ENCODE data around the gene MOCS1. TPM values are rescaled to one million over a fixed set of nuclear protein-coding genes. Genes with fewer than 3 reads are reported as not detected.

MOCS1 gene
- total and polyA plus RNA-seq, 2 experiments from 2014 or later, result 12.4 to 18.9 TPM

- Histone ChIP-seq H3K27ac (no peak overlapping the region), H3K36me3 (no peaks in the 10 kb centered on the region), H3K4me3 (no peak overlapping the region), H3K27me3 (no peaks in the 10 kb centered on the region), H3K4me1 (ENCODE audit: low read depth) (no peaks in the 10 kb centered on the region), H3K9me3 (ENCODE audit: low read depth) (no peaks in the 10 kb centered on the region)
- no peak for TF ChIP-seq CTCF (IDR thresholded peaks at IDR 0.05; ENCODE audit: low read depth, low read length)
- no peak for DNase-seq (ENCODE audit: low read depth in 1 of 2, low spot score in 1 of 2)
Measured at GRCh38 chr6:39903656-39904055, 30.6 kb downstream of the MOCS1 start.

GRCh38 chr6:39902786-39903465 is 31.3 kb downstream of the MOCS1 start:
- TF ChIP-seq CTCF (IDR thresholded peaks at IDR 0.05; ENCODE audit: low read depth, low read length), result no peak
- Histone ChIP-seq H3K4me3 (no peak overlapping the region), H3K4me1 (ENCODE audit: low read depth) (no peaks in the 10 kb centered on the region), H3K36me3 (no peaks in the 10 kb centered on the region), H3K9me3 (ENCODE audit: low read depth) (no peaks in the 10 kb centered on the region), H3K27me3 (no peaks in the 10 kb centered on the region), H3K27ac (no peak overlapping the region)
- no peak for DNase-seq (ENCODE audit: low read depth in 1 of 2, low spot score in 1 of 2)

GRCh38 chr6:39902136-39902535 is 32.1 kb downstream of the MOCS1 start:
- no peaks in the 10 kb centered on the region for H3K9me3 ChIP-seq (ENCODE audit: low read depth)
- H3K4me1 ChIP-seq (ENCODE audit: low read depth), result no peaks in the 10 kb centered on the region
- DNase-seq (ENCODE audit: low read depth in 1 of 2, low spot score in 1 of 2), result no peak
- no peaks in the 10 kb centered on the region for H3K36me3 ChIP-seq
- no peaks in the 10 kb centered on the region for H3K27me3 ChIP-seq
- TF ChIP-seq CTCF (IDR thresholded peaks at IDR 0.05; ENCODE audit: low read depth, low read length), result no peak
- no peak overlapping the region for H3K4me3 ChIP-seq
- H3K27ac ChIP-seq, result no peak overlapping the region

GRCh38 chr6:39901670-39902069 is 32.6 kb downstream of the MOCS1 start:
- no peak for DNase-seq (ENCODE audit: low read depth in 1 of 2, low spot score in 1 of 2)
- no peak for TF ChIP-seq CTCF (IDR thresholded peaks at IDR 0.05; ENCODE audit: low read depth, low read length)
- Histone ChIP-seq H3K27ac (no peak overlapping the region), H3K27me3 (no peaks in the 10 kb centered on the region), H3K9me3 (ENCODE audit: low read depth) (no peaks in the 10 kb centered on the region), H3K4me1 (ENCODE audit: low read depth) (no peaks in the 10 kb centered on the region), H3K4me3 (no peak overlapping the region), H3K36me3 (no peaks in the 10 kb centered on the region)

- DNase-seq (ENCODE audit: low read depth in 1 of 2, low spot score in 1 of 2), result no peak
- Histone ChIP-seq H3K9me3 (ENCODE audit: low read depth) (no peaks in the 10 kb centered on the region), H3K4me1 (ENCODE audit: low read depth) (no peaks in the 10 kb centered on the region), H3K27me3 (no peaks in the 10 kb centered on the region), H3K27ac (no peak overlapping the region), H3K4me3 (no peak overlapping the region), H3K36me3 (no peaks in the 10 kb centered on the region)
- TF ChIP-seq CTCF (IDR thresholded peaks at IDR 0.05; ENCODE audit: low read depth, low read length), result no peak
Measured at GRCh38 chr6:39901116-39901655, 33.1 kb downstream of the MOCS1 start.

Data from cardiac muscle cell (in vitro differentiated cells and primary cell).